Measurements from ENCODE around the gene PDIA2.

The PDIA2 gene

DNA sequence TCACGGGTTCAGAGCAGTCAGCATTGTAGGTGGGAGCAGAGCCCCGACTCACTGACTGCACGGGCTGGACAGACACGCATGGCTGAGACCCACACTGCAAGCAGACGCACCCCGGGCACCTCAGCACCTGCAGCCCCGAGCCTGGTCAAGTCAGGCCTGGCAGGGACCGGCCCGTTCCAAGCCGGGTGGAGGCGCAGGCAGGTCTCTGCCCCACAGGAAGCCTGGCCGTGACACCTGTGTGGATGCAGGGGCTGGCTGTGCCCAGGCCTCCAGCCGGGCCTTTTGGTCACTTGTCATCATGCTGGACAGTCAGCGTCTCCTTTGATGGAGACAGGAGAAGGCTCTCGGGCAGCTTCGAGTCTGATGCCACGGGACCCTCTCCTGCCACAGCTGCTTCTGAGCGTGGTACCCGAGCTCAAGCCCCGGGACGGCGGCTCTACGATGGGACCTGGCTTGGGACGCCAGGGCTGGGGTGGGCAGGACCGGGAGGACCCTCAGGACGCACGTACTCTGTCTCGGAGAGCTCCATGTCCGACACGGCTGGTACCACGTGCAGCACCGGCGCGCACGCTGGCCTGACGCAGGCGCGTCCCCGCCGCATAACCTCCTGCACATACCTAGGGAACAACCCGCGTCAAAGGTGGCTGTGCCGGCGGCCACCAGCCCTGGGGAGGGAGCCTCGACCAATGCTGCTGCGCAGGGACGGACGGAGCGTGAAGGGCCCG, 7.9 kb downstream of the PDIA2 start:
- Histone ChIP-seq H3K27ac (ENCODE audit: low read length, poor library complexity, severe bottlenecking) (no peak overlapping the region), H4K91ac (ENCODE audit: low read length) (peak overlapping the region; percentile 8), H2BK5ac (ENCODE audit: low read depth, low read length, poor library complexity, severe bottlenecking) (no peak overlapping the region), H3K9me3 (ENCODE audit: control insufficient read depth, low read length) (no peaks in the 10 kb centered on the region), H3K4me3 (ENCODE audit: insufficient read depth in 1 of 2, low read depth in 1 of 2, low read length in 2 of 2) (no peak overlapping the region), H3K27me3 (ENCODE audit: control insufficient read depth in 1 of 2, insufficient read depth in 1 of 2, low read length in 2 of 2) (no peaks in the 10 kb centered on the region), H3K4me1 (ENCODE audit: control insufficient read depth, insufficient read depth, low read depth, low read length) (no peaks in the 10 kb centered on the region), H3K14ac (ENCODE audit: low read length in 2 of 2) (no peak overlapping the region), H2BK120ac (ENCODE audit: low read depth, low read length) (no peak overlapping the region), H3K4ac (ENCODE audit: low read depth in 1 of 2, low read length in 2 of 2) (no peak overlapping the region), H2AK5ac (ENCODE audit: low read length, severe bottlenecking) (no peak overlapping the region), H3K18ac (ENCODE audit: low read depth in 1 of 2, low read length in 2 of 2) (no peak overlapping the region), H3K9ac (ENCODE audit: low read length) (no peak overlapping the region), H3K23ac (ENCODE audit: low read length in 2 of 2) (no peak overlapping the region), H3K4me2 (ENCODE audit: low read length, poor library complexity, severe bottlenecking) (no peak overlapping the region), H3K36me3 (ENCODE audit: control insufficient read depth in 1 of 2, insufficient read depth in 2 of 2, low read depth in 1 of 2, low read length in 2 of 2) (peaks cover 29 to 80% of the 10 kb centered on the region in 2 experiments), H2AFZ (ENCODE audit: low read depth, low read length) (no peak overlapping the region), H2BK15ac (ENCODE audit: low read depth, poor library complexity, severe bottlenecking) (no peak overlapping the region), H3K79me1 (replicated peaks; ENCODE audit: low read length, poor library complexity, severe bottlenecking) (peaks cover 4% of the 10 kb centered on the region), H2BK12ac (ENCODE audit: low read length in 2 of 2) (no peak overlapping the region), H4K8ac (ENCODE audit: low read length) (no peak overlapping the region)
- no peak for DNase-seq
- 97% methylated on average over 50 of the region's 50 CpGs for WGBS

DNA sequence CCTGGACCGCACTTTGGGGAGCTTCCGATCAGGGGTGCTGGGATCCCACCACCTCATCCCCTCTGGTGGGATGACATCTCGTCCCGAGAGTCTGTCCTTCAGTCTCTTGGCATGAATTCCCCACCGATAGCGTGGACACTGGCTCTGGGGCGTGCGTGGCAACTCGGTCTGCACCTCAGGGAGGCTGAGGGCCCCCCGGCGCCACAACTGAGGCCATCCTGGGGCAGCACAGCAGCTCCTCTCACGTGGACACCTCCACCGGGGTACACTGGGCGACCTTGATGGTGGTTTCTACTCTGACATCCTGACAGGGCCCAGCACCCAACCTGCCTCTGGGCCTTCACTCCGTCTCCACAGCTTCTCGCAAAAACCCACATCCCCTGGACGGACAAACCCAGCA, 8.6 kb downstream of the PDIA2 start:
- Histone ChIP-seq H4K91ac (ENCODE audit: low read length) (no peak overlapping the region), H3K4me2 (ENCODE audit: low read length, poor library complexity, severe bottlenecking) (no peak overlapping the region), H3K9me3 (ENCODE audit: control insufficient read depth, low read length) (no peaks in the 10 kb centered on the region), H3K4me3 (ENCODE audit: insufficient read depth in 1 of 2, low read depth in 1 of 2, low read length in 2 of 2) (no peak overlapping the region), H4K8ac (ENCODE audit: low read length) (no peak overlapping the region), H2BK15ac (ENCODE audit: low read depth, poor library complexity, severe bottlenecking) (no peak overlapping the region), H3K18ac (ENCODE audit: low read depth in 1 of 2, low read length in 2 of 2) (no peak overlapping the region), H2BK5ac (ENCODE audit: low read depth, low read length, poor library complexity, severe bottlenecking) (no peak overlapping the region), H3K79me1 (replicated peaks; ENCODE audit: low read length, poor library complexity, severe bottlenecking) (peaks cover 4% of the 10 kb centered on the region), H3K4ac (ENCODE audit: low read depth in 1 of 2, low read length in 2 of 2) (no peak overlapping the region), H3K9ac (ENCODE audit: low read length) (no peak overlapping the region), H2BK12ac (ENCODE audit: low read length in 2 of 2) (no peak overlapping the region), H3K14ac (ENCODE audit: low read length in 2 of 2) (no peak overlapping the region), H3K27me3 (ENCODE audit: control insufficient read depth in 1 of 2, insufficient read depth in 1 of 2, low read length in 2 of 2) (no peaks in the 10 kb centered on the region), H3K4me1 (ENCODE audit: control insufficient read depth, insufficient read depth, low read depth, low read length) (peaks cover 5% of the 10 kb centered on the region), H2AK5ac (ENCODE audit: low read length, severe bottlenecking) (no peak overlapping the region), H2AFZ (ENCODE audit: low read depth, low read length) (no peak overlapping the region), H2BK120ac (ENCODE audit: low read depth, low read length) (no peak overlapping the region), H3K27ac (ENCODE audit: low read length, poor library complexity, severe bottlenecking) (no peak overlapping the region), H3K23ac (ENCODE audit: low read length in 2 of 2) (no peak overlapping the region), H3K36me3 (ENCODE audit: control insufficient read depth in 1 of 2, insufficient read depth in 2 of 2, low read depth in 1 of 2, low read length in 2 of 2) (peaks cover 36 to 83% of the 10 kb centered on the region in 2 experiments)
- 95% methylated on average over 17 of the region's 17 CpGs for whole genome bisulfite sequencing
- DNase-seq = no peak

DNA sequence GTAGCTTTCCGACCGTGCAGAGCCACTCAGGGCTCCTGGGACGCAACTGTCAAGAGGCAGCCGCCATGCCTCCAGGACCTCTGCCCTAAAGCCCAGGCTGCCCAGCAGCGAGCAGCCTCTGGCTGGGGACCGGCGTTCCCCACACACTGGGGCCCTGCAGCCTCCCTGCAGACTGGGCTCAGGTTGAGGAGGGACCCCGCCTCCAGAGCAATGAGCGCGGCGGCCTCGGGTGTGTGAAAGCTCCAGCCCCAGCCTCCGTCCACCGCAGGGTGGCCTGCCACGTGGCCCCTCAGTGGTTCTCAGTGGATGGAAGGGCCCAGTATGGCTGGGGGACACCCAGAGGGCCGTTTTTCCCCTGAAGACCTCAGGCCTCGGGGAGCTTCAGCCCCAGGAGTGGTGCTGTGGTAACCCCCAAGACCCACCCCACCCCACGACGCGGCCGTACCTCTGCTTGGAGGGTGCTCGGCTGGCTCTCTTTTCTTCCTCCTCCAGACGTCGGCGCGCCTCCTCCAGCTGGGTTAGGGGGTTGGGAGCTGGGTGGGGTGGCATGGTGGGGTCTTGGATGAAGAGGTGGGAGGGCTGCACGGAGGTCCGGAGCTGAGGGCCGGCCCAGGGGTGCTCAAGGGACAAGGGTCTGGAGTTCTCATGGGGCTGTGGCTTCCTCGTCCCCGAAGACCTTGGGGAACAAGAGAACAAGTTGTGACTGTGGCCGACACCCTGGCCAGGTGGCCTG, 10.2 kb downstream of the PDIA2 start:
- H3K4me1 ChIP-seq (ENCODE audit: control insufficient read depth, insufficient read depth, low read depth, low read length) = peaks cover 11% of the 10 kb centered on the region
- no peak overlapping the region for H3K27ac ChIP-seq (ENCODE audit: low read length, poor library complexity, severe bottlenecking)
- no peak overlapping the region for H2BK12ac ChIP-seq (ENCODE audit: low read length in 2 of 2)
- H3K4me3 ChIP-seq (ENCODE audit: insufficient read depth in 1 of 2, low read depth in 1 of 2, low read length in 2 of 2) = no peak overlapping the region
- no peak overlapping the region for H3K4ac ChIP-seq (ENCODE audit: low read depth in 1 of 2, low read length in 2 of 2)
- no peaks in the 10 kb centered on the region for H3K27me3 ChIP-seq (ENCODE audit: control insufficient read depth in 1 of 2, insufficient read depth in 1 of 2, low read length in 2 of 2)
- H3K79me1 ChIP-seq (replicated peaks; ENCODE audit: low read length, poor library complexity, severe bottlenecking) = peaks cover 12% of the 10 kb centered on the region
- no peak overlapping the region for H3K9ac ChIP-seq (ENCODE audit: low read length)
- no peak overlapping the region for H3K23ac ChIP-seq (ENCODE audit: low read length in 2 of 2)
- WGBS = 98% methylated on average over 29 of the region's 32 CpGs
- peaks cover 29 to 83% of the 10 kb centered on the region in 2 experiments for H3K36me3 ChIP-seq (ENCODE audit: control insufficient read depth in 1 of 2, insufficient read depth in 2 of 2, low read depth in 1 of 2, low read length in 2 of 2)
- no peaks in the 10 kb centered on the region for H3K9me3 ChIP-seq (ENCODE audit: control insufficient read depth, low read length)
- no peak overlapping the region for H3K14ac ChIP-seq (ENCODE audit: low read length in 2 of 2)
- H2AFZ ChIP-seq (ENCODE audit: low read depth, low read length) = no peak overlapping the region
- peak overlapping the region; percentile 18 for H4K91ac ChIP-seq (ENCODE audit: low read length)
- no peak overlapping the region for H2AK5ac ChIP-seq (ENCODE audit: low read length, severe bottlenecking)
- H2BK5ac ChIP-seq (ENCODE audit: low read depth, low read length, poor library complexity, severe bottlenecking) = no peak overlapping the region
- no peak overlapping the region for H2BK15ac ChIP-seq (ENCODE audit: low read depth, poor library complexity, severe bottlenecking)
- H3K18ac ChIP-seq (ENCODE audit: low read depth in 1 of 2, low read length in 2 of 2) = no peak overlapping the region
- H3K4me2 ChIP-seq (ENCODE audit: low read length, poor library complexity, severe bottlenecking) = no peak overlapping the region
- no peak for DNase-seq
- no peak overlapping the region for H2BK120ac ChIP-seq (ENCODE audit: low read depth, low read length)
- no peak overlapping the region for H4K8ac ChIP-seq (ENCODE audit: low read length)

DNA sequence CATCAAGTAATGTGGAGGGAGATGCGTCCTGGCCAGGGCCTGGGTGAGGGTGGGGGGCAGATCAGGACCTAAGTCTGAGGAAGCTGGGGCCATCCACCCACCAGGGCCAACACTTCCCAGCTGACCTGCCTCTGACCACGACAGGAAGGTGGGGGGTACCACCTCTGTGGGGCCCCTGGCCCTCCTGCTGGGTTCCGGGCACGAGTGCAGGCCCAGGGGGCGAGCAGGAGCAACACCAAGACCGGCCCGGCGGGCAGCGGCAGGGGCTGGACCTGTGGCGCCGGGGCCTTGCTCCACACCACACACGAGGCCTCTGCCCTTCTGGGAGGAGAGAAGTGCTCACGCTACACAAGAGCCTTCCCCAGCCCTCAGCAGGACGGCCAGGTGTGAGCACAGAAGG, 13.3 kb downstream of the PDIA2 start:
- Histone ChIP-seq H3K9ac (ENCODE audit: low read length) (no peak overlapping the region), H3K4me1 (ENCODE audit: control insufficient read depth, insufficient read depth, low read depth, low read length) (peaks cover 16% of the 10 kb centered on the region), H2BK12ac (ENCODE audit: low read length in 2 of 2) (no peak overlapping the region), H3K4me3 (ENCODE audit: insufficient read depth in 1 of 2, low read depth in 1 of 2, low read length in 2 of 2) (no peak overlapping the region), H3K23ac (ENCODE audit: low read length in 2 of 2) (no peak overlapping the region), H3K9me3 (ENCODE audit: control insufficient read depth, low read length) (no peaks in the 10 kb centered on the region), H4K8ac (ENCODE audit: low read length) (no peak overlapping the region), H3K36me3 (ENCODE audit: control insufficient read depth in 1 of 2, insufficient read depth in 2 of 2, low read depth in 1 of 2, low read length in 2 of 2) (peaks cover 20 to 56% of the 10 kb centered on the region in 2 experiments), H2BK5ac (ENCODE audit: low read depth, low read length, poor library complexity, severe bottlenecking) (no peak overlapping the region), H4K91ac (ENCODE audit: low read length) (no peak overlapping the region), H3K27ac (ENCODE audit: low read length, poor library complexity, severe bottlenecking) (no peak overlapping the region), H3K4me2 (ENCODE audit: low read length, poor library complexity, severe bottlenecking) (no peak overlapping the region), H2AFZ (ENCODE audit: low read depth, low read length) (no peak overlapping the region), H3K27me3 (ENCODE audit: control insufficient read depth in 1 of 2, insufficient read depth in 1 of 2, low read length in 2 of 2) (no peaks in the 10 kb centered on the region), H2AK5ac (ENCODE audit: low read length, severe bottlenecking) (no peak overlapping the region), H3K4ac (ENCODE audit: low read depth in 1 of 2, low read length in 2 of 2) (no peak overlapping the region), H3K79me1 (replicated peaks; ENCODE audit: low read length, poor library complexity, severe bottlenecking) (peaks cover 12% of the 10 kb centered on the region), H3K14ac (ENCODE audit: low read length in 2 of 2) (no peak overlapping the region), H3K18ac (ENCODE audit: low read depth in 1 of 2, low read length in 2 of 2) (no peak overlapping the region), H2BK15ac (ENCODE audit: low read depth, poor library complexity, severe bottlenecking) (no peak overlapping the region), H2BK120ac (ENCODE audit: low read depth, low read length) (no peak overlapping the region)
- DNase-seq = no peak
- 94% methylated on average over 14 of the region's 14 CpGs for WGBS
